Neural cell (in vitro differentiated cells): Measurements from ENCODE around the gene SPINDOC.

Experiments used
- EZH2 ChIP-seq: fragments of 200-600, 300-800 bp; shearing (Covaris generic), sonication (generic); IDR thresholded peaks from 2 replicates; pipeline ENCODE4 v1.6.1; 2014; ENCODE audit warnings: antibody characterized with exemption, low read length, borderline replicate concordance, mild to moderate bottlenecking; ENCODE audit not compliant: insufficient read depth, poor library complexity, severe bottlenecking
- POLR2AphosphoS5 ChIP-seq: IDR thresholded peaks from 2 replicates; pipeline ENCODE4 v1.6.1; 2012
- REST ChIP-seq: IDR thresholded peaks from 2 replicates; pipeline ENCODE4 v1.6.1; 2012; ENCODE audit warnings: borderline replicate concordance
- TAF1 ChIP-seq: IDR thresholded peaks from 2 replicates; pipeline ENCODE4 v1.6.1; 2012; ENCODE audit warnings: low read depth

- TF ChIP-seq EZH2 (no peak), POLR2AphosphoS5 (no peak), TAF1 (no peak), REST (no peak)
Measured at GRCh38 chr11:63845911-63846310, 32.7 kb downstream of the SPINDOC start.
